Measurements from ENCODE around the gene MACROD2.

Gene MACROD2

DNA sequence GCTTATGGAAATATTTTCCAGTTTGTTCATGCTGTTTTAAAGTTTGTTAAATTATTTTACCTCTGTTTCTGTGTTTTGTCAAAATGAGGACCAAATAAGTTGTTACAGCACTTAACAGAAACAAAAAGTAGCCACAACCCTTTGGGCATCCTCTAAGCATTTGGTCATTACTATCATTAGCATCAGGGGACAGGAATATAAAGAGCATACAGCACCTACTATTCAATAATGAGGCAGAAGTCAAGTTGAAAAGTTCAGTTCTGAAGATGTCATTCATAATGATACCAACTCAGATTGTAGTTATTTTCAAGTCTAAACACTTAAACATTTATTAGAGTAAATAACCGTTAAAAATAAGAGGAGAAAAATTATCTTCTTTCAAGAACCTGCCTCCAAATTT, 1204.4 kb downstream of the MACROD2 start:
- DNase-seq: no peak

DNA sequence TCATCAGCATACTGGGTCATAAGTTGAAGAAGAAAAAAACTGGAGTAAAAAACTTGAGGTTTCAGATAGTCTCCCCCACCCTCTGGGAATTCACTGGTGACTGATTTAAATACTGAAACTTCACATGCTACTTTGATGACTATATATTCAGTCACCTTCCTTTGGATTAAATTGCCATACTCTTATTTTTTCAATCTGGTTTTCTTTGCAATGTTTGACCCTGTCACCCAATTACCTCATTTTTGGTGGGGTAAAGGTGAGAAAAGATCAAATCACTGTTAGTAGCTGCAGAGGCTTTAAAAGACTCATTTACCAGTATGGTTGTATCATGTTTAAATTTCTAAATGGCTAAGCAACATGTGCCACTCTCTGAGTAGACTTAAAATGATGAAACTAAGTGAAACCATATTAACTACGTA, 1204.8 kb downstream of the MACROD2 start:
- DNase-seq: no peak

DNA sequence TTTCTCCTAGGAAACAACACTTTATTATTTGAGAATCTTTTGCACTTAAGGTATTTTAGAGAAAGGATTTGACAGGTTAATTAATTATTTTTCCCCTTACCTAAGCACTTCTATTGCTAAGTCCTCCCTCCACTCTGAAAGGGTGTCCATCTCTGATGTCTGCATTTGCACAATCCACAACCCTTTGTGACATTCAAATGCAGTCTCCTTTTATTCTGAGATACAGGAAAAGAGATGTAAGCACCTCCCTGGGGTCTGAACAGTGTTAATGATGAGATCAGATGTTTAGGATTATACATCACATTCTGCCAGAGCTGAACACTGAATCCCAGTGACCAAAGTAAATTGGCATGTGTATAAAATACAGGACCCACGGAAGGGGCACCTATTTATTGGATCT, 1206.3 kb downstream of the MACROD2 start:
- DNase-seq: no peak

DNA sequence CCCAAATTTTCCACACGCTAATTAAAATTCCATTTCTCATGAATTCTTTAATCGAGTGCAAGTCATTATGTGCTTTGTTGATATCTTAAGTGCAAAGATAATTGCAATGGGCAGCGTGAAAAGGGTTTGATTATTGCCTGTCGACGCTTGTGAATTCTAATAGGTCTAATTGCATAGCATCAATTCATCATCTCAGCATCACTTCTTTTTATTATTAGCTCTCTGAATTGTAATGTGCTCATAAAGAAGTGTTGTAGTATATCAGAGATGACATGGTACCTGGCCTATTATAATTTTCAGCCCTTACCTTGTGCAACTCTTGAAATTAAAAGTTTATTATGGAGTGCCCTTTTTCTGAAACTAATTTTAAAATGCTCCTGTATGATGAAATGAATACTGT, 1208.9 kb downstream of the MACROD2 start:
- DNase-seq: no peak

DNA sequence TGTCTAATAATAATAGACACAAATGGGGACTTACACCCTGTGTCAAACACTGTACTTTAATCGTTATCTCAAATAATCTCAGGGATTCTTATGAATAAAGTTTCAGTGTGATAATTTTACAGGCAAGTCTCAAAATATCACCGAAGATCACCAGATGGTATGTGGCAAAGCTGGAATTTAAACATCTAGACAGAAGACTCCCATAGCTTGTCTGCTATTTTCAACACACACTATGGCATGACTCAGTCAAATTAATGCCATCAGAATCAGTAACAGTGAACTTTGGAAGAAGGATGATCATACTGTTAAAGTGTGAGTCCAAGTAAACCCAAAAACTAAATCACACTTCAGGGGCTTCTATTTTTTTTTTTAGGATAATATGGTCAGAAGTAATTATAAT, 1209.7 kb downstream of the MACROD2 start:
- DNase-seq: peak in 1 of 2 experiments; percentile 9

DNA sequence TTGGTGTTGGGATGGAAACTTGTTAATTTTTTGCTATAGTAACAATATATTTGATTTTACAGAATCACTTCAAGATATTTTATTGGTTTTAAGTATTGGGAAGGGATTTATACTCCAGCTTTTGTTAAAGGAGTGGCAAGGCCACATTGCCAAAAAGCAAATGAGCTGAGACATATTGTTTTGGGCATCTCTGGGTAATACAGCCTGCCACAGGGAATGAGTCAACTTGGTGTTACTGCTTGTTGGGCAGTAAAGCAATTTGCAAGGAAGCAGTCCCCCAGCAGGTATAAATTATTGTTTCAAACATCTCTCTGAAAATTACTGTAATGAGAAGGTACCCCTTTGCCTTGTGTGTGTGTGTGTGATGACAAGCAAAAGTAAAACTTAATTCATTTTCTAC, 1210.4 kb downstream of the MACROD2 start:
- DNase-seq: peak in 1 of 2 experiments; percentile 40

DNA sequence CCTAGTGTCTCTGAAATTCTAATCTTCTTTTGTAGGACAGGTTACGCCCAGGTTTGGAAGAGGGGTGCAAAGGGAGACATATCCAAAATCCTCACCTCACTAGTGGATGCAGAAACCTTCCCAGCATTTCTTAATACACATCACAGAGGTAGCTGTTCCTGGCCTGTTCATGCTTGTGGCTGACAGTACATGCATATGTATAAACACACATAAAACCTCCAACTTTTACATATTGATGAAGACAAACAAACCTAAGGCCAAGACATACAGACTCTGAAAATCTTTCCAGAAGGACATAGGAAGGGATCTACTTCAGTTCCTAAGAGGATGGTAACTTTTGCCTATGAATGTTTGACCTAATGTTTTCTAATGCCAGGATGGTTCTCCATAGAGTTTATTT, 1214.2 kb downstream of the MACROD2 start:
- DNase-seq: no peak

DNA sequence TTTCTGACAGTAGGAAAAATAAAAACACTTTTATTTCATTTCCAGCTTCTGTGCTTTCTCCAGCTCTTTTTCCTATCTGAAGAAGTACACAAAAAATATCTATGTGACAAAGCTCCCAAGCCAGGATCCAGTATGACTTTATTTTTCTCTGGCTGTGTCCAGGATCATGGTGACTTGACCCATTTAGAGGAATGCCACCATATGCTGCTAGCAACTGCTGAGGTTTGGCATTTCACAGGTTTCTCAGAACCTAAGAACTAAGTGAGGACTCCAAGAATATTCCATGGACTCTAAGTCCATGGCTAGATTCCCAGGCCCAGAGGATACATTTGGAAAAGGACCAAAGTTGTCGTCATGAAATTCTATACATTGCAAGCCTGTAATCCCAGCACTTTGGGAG, 1218.7 kb downstream of the MACROD2 start:
- DNase-seq: peak in 1 of 2 experiments; percentile 48

DNA sequence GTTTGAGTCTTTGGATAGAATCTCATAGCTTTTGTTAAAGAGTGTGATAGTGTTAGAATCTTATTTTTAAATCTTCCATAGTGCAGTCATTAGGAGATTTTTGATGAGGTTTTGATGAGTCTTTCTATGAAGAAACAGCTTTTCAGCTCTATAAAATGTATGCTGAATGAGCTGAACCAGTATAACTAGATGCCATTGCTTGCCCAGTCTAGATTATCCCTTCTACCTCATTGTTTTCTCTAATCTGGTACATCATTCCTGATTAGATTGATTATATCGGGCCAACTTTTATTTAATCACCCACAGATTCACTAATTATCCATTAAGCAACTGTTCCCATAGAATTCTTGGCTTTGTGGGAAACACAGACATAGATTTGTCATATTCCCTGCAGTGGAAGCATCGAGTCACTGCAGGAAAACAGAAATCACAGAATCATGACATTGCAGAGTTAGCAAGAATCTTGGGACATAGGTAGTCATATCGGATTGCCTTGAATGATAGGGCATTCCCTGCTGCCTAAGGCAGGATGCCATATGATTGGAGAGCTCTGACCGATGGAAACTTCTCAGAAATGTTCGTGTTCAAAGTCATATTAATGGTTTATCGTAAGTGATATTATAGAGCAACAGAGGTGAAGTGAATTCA, 1224.8 kb downstream of the MACROD2 start:
- no peak for DNase-seq

DNA sequence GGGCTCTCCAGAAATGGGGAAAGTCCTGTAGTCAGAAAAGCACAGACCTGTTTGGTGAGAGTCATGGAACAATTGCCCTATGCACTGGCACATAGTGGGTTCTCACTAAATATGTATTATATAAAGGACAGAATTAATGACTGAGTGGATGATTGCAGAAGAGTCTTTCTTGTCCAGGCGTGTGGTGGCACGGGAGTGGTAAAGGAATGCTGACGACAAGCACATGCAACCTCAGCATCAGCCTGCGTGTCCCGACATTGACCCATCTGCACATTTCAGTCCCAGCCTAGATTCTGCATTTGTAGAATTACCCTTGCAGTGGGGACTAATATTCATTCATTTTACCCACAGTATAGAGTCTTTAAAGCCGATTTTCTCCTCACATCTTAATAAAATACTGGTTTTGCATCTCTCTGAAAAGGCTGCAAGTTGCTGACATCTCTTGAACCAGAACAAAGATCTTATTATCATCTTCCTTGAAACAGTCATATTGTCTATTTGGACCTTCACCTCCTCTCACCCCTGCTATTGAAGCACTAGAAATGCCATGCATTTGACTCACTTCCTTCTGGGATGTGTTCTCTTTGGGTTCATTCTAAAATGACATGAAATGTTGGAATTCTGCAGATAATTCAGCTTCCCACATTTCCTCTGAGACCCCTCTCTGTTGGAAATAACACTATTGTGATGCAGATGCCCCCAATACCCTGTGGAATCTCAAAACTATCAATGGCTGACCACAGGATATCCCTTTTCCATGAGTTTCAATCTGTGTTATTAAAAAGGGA, 1225.7 kb downstream of the MACROD2 start:
- DNase-seq: no peak

DNA sequence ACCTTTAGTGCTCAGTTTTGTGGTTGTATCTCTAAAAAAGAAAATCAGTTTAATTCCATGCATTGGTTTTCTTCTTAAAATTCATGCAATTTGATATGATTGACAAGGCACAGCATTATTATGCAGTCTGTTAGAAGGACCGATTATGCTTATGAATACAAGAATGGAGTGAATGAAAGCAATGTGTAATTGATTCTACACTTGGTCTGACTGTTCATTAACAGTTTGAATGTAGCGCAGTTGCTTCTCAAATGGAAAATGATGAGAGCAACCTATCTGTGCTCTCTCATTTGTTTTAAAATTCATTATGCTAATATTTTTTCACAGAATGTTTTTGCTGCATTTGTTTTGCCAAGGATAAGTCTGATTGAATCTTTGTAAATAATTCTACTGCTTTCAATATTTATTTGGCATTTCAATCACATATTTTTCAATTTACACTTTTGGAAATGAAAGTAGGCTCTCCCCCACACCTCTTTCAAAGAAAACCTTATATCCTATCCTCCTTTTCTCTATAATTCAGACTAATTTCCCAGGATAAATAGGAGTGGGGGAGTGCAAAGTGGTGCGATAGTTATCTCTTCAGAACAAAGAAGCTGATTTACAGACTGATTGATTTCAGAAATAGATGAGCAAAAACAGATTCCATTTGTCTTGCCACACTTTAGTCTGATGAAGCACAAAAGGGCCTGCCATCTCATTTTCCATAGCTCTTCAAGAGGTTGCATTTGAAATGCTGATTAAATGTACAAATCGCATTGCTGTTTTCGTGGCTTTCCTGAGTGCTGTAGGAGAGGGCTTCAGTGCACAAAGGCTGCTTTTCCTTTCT, 1227.4 kb downstream of the MACROD2 start:
- no peak for DNase-seq

DNA sequence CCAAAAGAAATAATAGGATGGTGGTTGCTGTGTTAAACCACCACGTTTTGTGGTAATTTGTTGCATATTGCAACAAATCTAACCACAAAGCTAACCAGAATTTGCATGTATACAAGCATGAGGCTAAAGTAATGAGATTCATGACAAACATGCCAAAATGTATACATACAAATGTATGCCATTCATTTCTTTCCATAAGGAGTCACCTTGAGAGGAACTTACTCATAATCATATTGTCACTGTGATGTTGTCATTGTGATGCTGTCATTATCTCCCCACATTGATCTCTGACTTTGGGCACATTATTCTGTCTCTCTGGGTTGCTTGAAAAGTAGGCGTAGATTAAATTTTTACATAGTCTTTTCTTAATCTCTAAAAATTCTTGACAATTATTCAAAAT, 1228.9 kb downstream of the MACROD2 start:
- DNase-seq: no peak

DNA sequence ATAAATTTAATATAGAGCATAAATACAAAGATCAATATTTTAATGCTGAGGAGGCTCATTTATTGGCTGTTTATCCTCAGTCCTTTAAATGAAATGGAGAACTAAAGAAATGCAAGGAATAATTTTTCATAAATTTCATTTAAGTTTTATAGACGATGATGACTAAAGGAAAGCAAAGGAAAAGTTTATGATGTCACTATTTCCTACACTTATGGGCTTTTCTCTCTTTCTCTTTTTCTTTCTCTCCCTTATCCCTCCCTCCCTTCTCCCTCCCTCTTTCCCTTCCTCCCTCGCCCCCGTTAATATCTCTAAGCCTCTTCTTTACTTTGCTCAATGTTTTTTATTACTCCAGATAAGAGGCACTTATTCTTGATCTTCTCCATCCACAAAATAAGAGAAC, 1231.8 kb downstream of the MACROD2 start:
- no peak for DNase-seq

DNA sequence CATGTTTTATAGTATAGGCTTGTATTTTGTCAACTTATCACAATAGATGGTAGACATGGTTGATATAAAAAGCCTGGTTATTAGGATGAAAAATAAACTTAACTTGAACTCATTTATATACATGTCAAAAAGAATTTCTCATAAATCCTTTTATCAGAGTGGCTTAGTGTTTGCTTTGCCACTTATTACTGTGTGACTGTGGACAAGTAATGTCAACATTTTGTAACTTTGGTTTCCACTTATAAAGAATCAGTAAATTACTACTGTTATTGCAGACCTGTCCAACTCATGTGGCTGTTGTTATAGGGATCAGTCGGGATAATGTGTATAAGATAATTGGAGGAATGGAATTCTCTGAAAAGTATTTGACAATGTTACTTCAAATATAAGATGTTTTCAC, 1236.9 kb downstream of the MACROD2 start:
- no peak for DNase-seq

DNA sequence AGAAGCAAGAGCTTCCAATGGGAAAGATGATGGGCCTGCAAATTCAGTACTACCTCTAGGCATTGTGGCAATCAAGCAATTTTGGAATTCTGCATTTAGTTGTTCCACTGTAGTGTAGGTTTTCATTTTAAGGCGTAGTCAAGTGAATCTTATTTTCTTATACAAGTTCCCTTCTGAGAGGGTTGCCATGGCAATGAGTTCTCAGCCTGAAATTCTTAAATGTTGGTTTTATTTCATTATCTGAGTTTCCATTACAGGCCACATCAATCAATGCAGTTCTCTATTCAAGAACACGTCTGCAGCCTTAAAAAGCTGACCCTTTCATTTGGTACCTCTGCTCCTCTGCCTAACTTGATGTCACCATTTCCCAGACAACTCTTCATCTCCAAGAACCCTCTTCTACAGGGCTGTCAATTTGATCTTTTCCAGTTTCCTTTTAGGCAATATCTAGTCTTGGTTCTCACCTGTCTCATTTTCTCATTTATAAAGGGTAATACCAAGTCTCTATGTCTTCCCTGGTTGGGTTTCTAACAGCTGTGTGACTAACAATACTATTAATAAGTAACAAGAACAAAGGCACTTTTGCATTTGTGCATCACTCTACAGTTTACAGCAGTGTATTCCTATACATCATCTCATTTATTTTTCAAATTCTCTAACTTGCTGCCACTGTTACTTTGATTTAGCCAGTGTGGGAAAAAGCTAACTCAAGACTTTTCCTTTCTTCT, 1240.3 kb downstream of the MACROD2 start:
- DNase-seq: no peak

DNA sequence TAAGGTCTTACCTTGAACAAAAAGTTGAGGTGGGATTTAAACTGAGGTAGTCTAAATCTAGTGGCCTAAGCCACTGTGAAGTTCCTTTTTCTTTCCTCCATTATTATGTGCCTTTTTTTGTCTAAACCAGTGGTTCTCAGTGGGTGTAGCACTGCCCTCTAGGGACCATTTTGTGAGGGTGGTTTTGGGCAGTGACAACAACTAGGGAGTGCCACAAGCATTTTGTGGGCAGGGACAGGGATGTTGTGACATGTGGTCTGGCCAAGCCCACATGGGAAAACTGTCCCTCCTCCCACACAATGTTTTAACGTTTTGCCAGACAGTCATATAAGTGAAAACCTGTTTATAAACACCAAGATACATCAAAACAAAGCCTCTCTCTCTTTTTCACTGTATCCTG, 1241.5 kb downstream of the MACROD2 start:
- DNase-seq: peak; percentile 60 to 80

DNA sequence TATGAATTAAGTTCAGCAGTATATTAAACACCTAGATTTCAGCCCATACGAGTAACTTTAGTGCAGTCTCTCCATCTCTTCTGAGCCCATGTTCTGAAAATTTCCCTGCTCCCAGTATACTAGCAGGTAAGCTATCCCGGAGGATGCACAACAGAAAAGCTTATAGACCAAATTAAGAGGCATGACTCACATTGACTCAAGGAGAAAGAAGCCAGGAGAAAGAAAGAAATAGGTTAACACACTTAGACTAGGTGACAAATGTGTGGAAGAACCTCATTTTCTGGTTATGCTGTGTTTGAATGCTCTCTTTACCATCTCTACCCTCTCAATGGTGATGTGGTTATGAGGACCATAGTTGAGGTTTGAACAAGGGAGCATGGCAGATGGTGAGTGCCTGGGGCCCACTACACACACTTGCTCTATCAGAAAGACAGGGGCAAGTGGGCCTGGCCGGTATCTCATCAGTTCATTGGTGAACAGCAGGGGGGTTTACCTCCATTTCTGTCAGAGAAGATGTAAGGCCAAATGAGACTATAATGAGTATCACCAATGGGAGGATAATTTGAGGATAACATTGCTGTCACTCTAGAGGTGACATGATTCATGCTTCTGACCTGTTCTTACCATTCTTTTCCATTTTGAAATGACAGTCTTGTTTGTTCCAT, 1244.4 kb downstream of the MACROD2 start:
- DNase-seq: no peak

DNA sequence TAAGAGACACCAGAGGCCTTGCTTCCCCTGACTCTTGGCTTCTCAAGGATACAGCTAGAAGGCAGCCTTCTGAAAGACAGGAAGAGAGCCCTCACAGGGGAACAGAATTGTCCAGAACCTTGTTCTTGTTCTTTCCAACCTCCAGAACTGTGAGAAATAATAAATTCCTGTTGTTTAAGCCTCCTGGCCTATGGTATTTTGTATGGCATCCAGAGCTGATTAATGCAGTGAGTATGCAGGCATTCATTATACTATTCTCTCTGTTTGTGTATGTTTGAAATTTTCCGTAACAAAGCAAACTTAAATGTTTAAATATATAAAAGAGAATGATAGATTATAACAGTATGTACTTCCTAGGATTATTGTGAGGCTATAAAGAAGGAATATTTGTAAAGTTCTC, 1245.5 kb downstream of the MACROD2 start:
- no peak for DNase-seq

DNA sequence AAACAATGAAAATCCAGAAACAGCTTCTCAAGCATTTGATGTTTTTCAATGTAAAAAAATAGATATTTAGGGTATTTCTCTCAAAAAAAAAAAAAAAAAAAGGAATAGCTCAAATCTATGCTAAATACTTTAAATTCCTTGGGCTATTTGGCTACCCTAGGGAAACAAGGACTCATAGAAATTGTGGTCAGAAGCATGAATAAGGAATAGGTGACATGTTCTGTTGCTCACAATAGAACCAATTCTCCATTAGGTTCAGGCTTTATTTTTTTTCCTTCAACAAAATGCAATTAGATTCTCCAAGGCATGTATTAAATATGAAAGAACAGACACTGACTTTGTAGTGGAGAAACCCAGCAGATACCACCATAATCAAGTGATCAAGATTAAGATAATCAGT, 1246.4 kb downstream of the MACROD2 start:
- no peak for DNase-seq

DNA sequence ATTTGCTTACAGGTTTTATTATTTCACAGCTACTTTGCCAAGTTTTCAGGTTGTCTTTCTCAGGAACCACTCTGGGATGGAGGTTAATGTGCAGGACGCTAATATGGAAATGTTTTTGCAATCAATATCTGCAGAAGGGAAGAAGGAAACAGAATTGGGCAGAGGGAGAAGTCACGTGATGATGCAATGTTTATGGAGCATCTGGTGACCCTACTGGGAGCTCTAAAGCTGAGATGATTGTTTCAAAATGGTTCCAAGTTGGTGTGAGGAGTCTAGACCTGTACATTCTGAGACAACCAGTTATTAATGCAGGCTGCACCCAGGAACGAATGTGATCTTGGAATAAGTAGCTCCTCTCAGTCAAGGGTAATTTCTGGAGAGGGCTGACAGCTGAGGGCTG, 1247.5 kb downstream of the MACROD2 start:
- DNase-seq: no peak

DNA sequence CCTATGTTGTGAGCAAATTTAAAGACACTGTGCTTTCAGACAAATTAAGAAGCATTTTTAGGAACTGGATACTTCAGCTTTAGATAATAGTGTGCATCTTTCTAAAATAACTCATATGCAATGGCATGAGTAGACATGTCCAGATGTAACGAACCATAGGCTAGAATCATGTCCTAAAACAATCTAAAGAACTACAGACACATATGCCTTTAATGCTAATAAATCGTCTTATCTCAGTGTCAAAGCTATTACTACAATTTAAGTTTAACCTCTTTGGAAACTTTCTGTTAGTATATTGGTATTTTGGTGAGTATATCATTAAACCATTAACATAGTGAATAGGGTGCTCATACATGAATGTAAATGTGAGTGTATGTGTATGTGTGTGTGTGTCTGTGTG, 1250.6 kb downstream of the MACROD2 start:
- no peak for DNase-seq

DNA sequence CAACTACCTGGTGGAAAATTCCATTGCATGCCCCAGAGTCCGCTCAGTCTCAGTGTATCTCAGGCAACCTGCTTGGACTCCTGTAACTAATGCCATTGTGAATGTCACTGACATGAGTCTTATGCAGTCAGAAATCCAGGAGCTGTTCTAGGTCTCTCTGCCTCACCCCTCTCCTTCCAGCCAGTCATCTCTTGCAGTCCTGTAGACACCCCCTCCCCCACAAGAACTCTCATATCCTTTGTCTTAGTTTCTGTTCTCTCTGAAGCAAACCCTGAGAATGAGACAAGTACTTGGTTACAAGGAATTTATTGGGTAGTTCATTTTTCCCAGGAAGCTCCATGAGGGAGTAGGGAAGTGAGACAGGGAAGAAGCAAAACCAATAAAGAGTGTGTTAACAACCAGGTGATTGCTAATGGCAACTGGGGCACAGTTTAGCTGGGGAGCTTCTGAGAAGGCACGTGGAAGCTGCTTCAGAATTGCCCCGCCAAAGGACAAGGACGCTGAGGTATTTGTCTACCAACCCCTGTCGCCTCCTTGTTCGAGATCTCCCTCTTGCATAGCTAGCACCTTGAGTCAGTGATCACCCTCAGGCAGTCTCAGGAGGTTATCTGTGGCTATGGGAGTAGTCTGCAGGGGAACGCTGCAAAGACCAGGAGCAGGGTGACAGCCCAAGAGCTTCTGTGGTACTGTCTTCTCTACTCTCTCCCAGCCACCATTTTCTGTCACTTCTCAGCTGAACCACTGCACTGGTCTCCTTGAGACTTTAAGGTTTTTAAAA, 1253.5 kb downstream of the MACROD2 start:
- DNase-seq: no peak
